Hepatocyte (in vitro differentiated cells): ENCODE data around the gene RASGRP4. TPM values are rescaled to one million over a fixed set of nuclear protein-coding genes. Genes with fewer than 3 reads are reported as not detected.

Experiments used
- DNase-seq: peaks from one replicate; pipeline ENCODE4 v3.0.0-alpha.2; 2016; ENCODE audit warnings: low spot score
- H2AFZ ChIP-seq: fragments of 200-600 bp; sonication (generic); 2 replicates; pipeline ENCODE4 v1.6.0; 2016; ENCODE audit warnings: antibody characterized with exemption, mild to moderate bottlenecking
- H3K27ac ChIP-seq: fragments of 200-600 bp; sonication (generic); 2 replicates; pipeline ENCODE4 v1.5.1; 2016; ENCODE audit warnings: mild to moderate bottlenecking
- H3K27me3 ChIP-seq: fragments of 200-600 bp; sonication (generic); 2 replicates; pipeline ENCODE4 v1.6.1; 2016
- H3K36me3 ChIP-seq: fragments of 200-600 bp; sonication (generic); replicated peaks from 2 replicates; pipeline ENCODE4 v1.5.1; 2016; ENCODE audit warnings: low read depth; ENCODE audit not compliant: insufficient read depth
- H3K4me1 ChIP-seq: fragments of 200-600 bp; sonication (generic); 2 replicates; pipeline ENCODE4 v1.5.1; 2016; ENCODE audit warnings: mild to moderate bottlenecking, moderate library complexity; ENCODE audit not compliant: insufficient read depth
- H3K4me2 ChIP-seq: fragments of 200-600 bp; sonication (generic); 2 replicates; pipeline ENCODE4 v1.6.0; 2016
- H3K4me3 ChIP-seq: fragments of 200-600 bp; sonication (generic); 2 replicates; pipeline ENCODE4 v1.5.1; 2016; ENCODE audit warnings: mild to moderate bottlenecking
- H3K79me2 ChIP-seq: fragments of 200-600 bp; sonication (generic); 2 replicates; pipeline ENCODE4 v1.6.0; 2017; ENCODE audit warnings: mild to moderate bottlenecking
- H3K9me2 ChIP-seq: fragments of 200-600 bp; sonication (generic); replicated peaks from 2 replicates; pipeline ENCODE4 v1.6.0; 2017; ENCODE audit warnings: mild to moderate bottlenecking; ENCODE audit not compliant: insufficient read depth
- H3K9me3 ChIP-seq: fragments of 200-600 bp; sonication (generic); 2 replicates; pipeline ENCODE4 v1.5.1; 2016; ENCODE audit warnings: low read depth, mild to moderate bottlenecking
- H4K20me1 ChIP-seq: fragments of 200-600 bp; sonication (generic); 2 replicates; pipeline ENCODE4 v1.6.0; 2016; ENCODE audit warnings: mild to moderate bottlenecking; ENCODE audit not compliant: insufficient read depth, poor library complexity, severe bottlenecking
- EZH2 ChIP-seq: fragments of 200-600 bp; sonication (generic); IDR thresholded peaks from 2 replicates; pipeline ENCODE4 v1.6.1; 2016; ENCODE audit warnings: antibody characterized with exemption, mild to moderate bottlenecking, borderline replicate concordance
- EZH2phosphoT487 ChIP-seq: fragments of 200-600 bp; sonication (generic); IDR thresholded peaks from one replicate; pipeline ENCODE4 v1.6.1; 2018; ENCODE audit warnings: antibody characterized with exemption, mild to moderate bottlenecking, low read depth, moderate library complexity; ENCODE audit not compliant: unreplicated experiment, severe bottlenecking
- WGBS: methylation state at CpG from one replicate; pipeline ENCODE4 v1.1.6; 2016; ENCODE audit warnings: low lambda C conversion rate; ENCODE audit errors: missing lambda C conversion rate; 5-methylcytosine and 5-hydroxymethylcytosine counted together
- polyA plus RNA-seq: library from polyadenylated mRNA; unstranded; fragments of >200 nt; fragmentation: Nextera tagmentation; extraction: Ambion mirVana; gene quantifications from 2 replicates; pipeline ENCODE4 v1.2.1, GENCODE V29; 2016
- total RNA-seq: library from RNA; depleted of rRNA; stranded (reverse); fragments of >200 nt; gene quantifications from 2 replicates; pipeline ENCODE4 v1.2.3, GENCODE V29; 2014
- TF ChIP-seq, protein P1 (sequence below): fragments of 200-600 bp; sonication (generic); IDR thresholded peaks from 2 replicates; pipeline ENCODE4 v1.5.1; 2016; ENCODE audit warnings: antibody characterized with exemption, mild to moderate bottlenecking; ENCODE audit not compliant: poor library complexity

The RASGRP4 gene
- total and polyA plus RNA-seq, 2 experiments from 2014 or later, result 0.07 TPM; not detected in 1

- Histone ChIP-seq H3K4me2 (no peak overlapping the region), H3K9me2 (no peaks in the 10 kb centered on the region), H4K20me1 (no peaks in the 10 kb centered on the region), H3K36me3 (no peaks in the 10 kb centered on the region), H3K4me1 (no peaks in the 10 kb centered on the region), H2AFZ (no peak overlapping the region), H3K79me2 (no peaks in the 10 kb centered on the region), H3K27ac (no peak overlapping the region), H3K4me3 (no peak overlapping the region), H3K27me3 (no peaks in the 10 kb centered on the region), H3K9me3 (no peaks in the 10 kb centered on the region)
- WGBS, result 78% methylated on average over 12 of the region's 12 CpGs
- TF ChIP-seq, protein P1, sequence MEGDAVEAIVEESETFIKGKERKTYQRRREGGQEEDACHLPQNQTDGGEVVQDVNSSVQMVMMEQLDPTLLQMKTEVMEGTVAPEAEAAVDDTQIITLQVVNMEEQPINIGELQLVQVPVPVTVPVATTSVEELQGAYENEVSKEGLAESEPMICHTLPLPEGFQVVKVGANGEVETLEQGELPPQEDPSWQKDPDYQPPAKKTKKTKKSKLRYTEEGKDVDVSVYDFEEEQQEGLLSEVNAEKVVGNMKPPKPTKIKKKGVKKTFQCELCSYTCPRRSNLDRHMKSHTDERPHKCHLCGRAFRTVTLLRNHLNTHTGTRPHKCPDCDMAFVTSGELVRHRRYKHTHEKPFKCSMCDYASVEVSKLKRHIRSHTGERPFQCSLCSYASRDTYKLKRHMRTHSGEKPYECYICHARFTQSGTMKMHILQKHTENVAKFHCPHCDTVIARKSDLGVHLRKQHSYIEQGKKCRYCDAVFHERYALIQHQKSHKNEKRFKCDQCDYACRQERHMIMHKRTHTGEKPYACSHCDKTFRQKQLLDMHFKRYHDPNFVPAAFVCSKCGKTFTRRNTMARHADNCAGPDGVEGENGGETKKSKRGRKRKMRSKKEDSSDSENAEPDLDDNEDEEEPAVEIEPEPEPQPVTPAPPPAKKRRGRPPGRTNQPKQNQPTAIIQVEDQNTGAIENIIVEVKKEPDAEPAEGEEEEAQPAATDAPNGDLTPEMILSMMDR, result no peak
- TF ChIP-seq EZH2phosphoT487 (no peak), EZH2 (no peak)
- no peak for DNase-seq
These were observed 44.9 kb upstream of the RASGRP4 start for GRCh38 chr19:38470788-38471480.

DNA sequence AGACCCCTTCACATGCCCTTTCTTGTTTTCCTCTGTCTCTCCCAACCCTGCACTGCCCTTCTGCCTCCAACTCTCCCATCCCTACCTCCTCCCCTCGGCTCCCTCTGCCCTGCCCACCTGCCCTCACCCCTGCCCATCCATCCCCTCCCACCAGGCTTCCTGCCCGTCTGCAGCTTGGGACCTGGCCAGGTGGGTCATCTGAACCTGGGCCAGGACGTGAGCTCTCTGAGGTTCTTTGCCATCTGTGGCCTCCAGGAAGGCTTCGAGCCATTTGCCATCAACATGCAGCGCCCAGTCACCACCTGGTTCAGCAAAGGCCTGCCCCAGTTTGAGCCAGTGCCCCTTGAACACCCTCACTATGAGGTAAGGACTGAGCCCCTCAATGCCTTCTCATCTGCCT, 43.1 kb upstream of the RASGRP4 start:
- Histone ChIP-seq H3K27me3 (no peaks in the 10 kb centered on the region), H4K20me1 (no peaks in the 10 kb centered on the region), H3K9me3 (no peaks in the 10 kb centered on the region), H3K79me2 (no peaks in the 10 kb centered on the region), H3K4me2 (no peak overlapping the region), H3K4me3 (no peak overlapping the region), H3K9me2 (no peaks in the 10 kb centered on the region), H3K36me3 (no peaks in the 10 kb centered on the region), H3K4me1 (no peaks in the 10 kb centered on the region), H3K27ac (no peak overlapping the region), H2AFZ (no peak overlapping the region)
- DNase-seq, result no peak
- no peak for TF ChIP-seq EZH2phosphoT487
- TF ChIP-seq, protein P1, result no peak
- no peak for TF ChIP-seq EZH2
- WGBS, result 78% methylated on average over 5 of the region's 5 CpGs

- Histone ChIP-seq H3K27ac (no peak overlapping the region), H3K4me1 (no peaks in the 10 kb centered on the region), H3K4me3 (no peak overlapping the region), H3K9me2 (no peaks in the 10 kb centered on the region), H3K4me2 (no peak overlapping the region), H3K36me3 (no peaks in the 10 kb centered on the region), H3K27me3 (no peaks in the 10 kb centered on the region), H2AFZ (no peak overlapping the region), H3K79me2 (no peaks in the 10 kb centered on the region), H3K9me3 (no peaks in the 10 kb centered on the region), H4K20me1 (no peaks in the 10 kb centered on the region)
- DNase-seq, result no peak
- WGBS, result 93% methylated on average over 17 of the region's 17 CpGs
- TF ChIP-seq, protein P1, result no peak
- TF ChIP-seq EZH2phosphoT487 (no peak), EZH2 (no peak)
These were observed 41.8 kb upstream of the RASGRP4 start for GRCh38 chr19:38467541-38468525.
